Transverse colon (tissue), 4 donors: ENCODE measurements around the gene PKMYT1. TPM values are rescaled to one million over a fixed set of nuclear protein-coding genes. Genes with fewer than 3 reads are reported as not detected.

Experiments used
- DNase-seq: peaks from one replicate; pipeline ENCODE4 v3.0.0-alpha.2; 2019
- H3K27ac ChIP-seq, 4 donors: fragments of 200-600 bp; sonication (generic); 2 replicates each; pipeline ENCODE4 v1.5.1; 2016 to 2018; ENCODE audit warnings: inconsistent platforms in 4 of 4
- H3K27me3 ChIP-seq: fragments of 200-600 bp; sonication (generic); 2 replicates; pipeline ENCODE4 v1.5.1; 2017; ENCODE audit warnings: inconsistent platforms
- H3K36me3 ChIP-seq, 4 donors: fragments of 200-600 bp; sonication (generic); 2 replicates each; pipeline ENCODE4 v1.5.1; 2017 to 2019; ENCODE audit warnings: inconsistent platforms in 4 of 4
- H3K4me1 ChIP-seq, 4 donors: fragments of 200-600 bp; sonication (generic); 2 replicates each; pipeline ENCODE4 v1.5.1; 2017 to 2020; ENCODE audit warnings: inconsistent platforms in 4 of 4
- H3K4me3 ChIP-seq, 4 donors: fragments of 200-600 bp; sonication (generic); 1 replicate in 1 of 4; 2 replicates in 3 of 4; pipeline versions ENCODE4 v1.5.1 to v1.6.1; 2017 to 2019; ENCODE audit warnings: inconsistent platforms in 4 of 4
- H3K9me3 ChIP-seq, 2 donors: fragments of 200-600 bp; sonication (generic); 2 replicates each; pipeline ENCODE4 v1.5.1; 2017 to 2019; ENCODE audit warnings: inconsistent platforms in 2 of 2
- CTCF ChIP-seq, 5 experiments: fragments of 200-600 bp in 3 of 5; fragments of 450-650 bp in 2 of 5; sonication (generic) in 3 of 5; IDR thresholded peaks; 1 replicate in 2 of 5; 2 replicates in 3 of 5; pipeline ENCODE4 v1.5.1; 2016 to 2017; ENCODE audit warnings: antibody characterized with exemption in 5 of 5, inconsistent platforms in 3 of 5, mild to moderate bottlenecking in 2 of 5, moderate library complexity in 1 of 5
- EP300 ChIP-seq: sonication (generic); formaldehyde crosslinking; IDR thresholded peaks from one replicate; pipeline ENCODE4 v1.6.1; 2017; ENCODE audit warnings: antibody characterized with exemption, low read depth
- POLR2A ChIP-seq: fragments of 450-650 bp; IDR thresholded peaks from one replicate; pipeline ENCODE4 v1.6.1; 2016; ENCODE audit warnings: antibody characterized with exemption, mild to moderate bottlenecking, moderate library complexity
- POLR2AphosphoS5 ChIP-seq, 3 donors: sonication (generic); formaldehyde crosslinking; IDR thresholded peaks; one replicate each; pipeline ENCODE4 v1.6.1; 2016; ENCODE audit warnings: antibody characterized with exemption in 3 of 3
- WGBS, 2 donors: methylation state at CpG; one replicate each; pipeline ENCODE4 v1.1.5; 2018; ENCODE audit warnings: low coverage in 1 of 2; 5-methylcytosine and 5-hydroxymethylcytosine counted together
- in situ Hi-C, 4 donors: fragments of 200-750 bp; cut with MboI; loops; one replicate each; pipeline versions ENCODE4 v1.15.0 to v1.15.1; 2017; ENCODE audit warnings: low sequenced_read_pairs in 3 of 4, low pct_ligation_motif_present in 1 of 4, low pct_unique_long_range_greater_than_20kb in 1 of 4
- intact Hi-C: fragments of 100-400 bp; cut with DNase I; formaldehyde crosslinking; loops from one replicate; pipeline ENCODE4 v1.15.1; 2023; ENCODE audit warnings: low total_unique reads
- total RNA-seq, 4 donors: library from RNA; depleted of rRNA; stranded (reverse); fragments of >200 nt; gene quantifications; one replicate each; pipeline ENCODE4 v1.1.0, GENCODE V29; 2016

The PKMYT1 gene
- total RNA-seq, 4 donors from 2014 or later, result 0.55 to 3.6 (median 3.0) TPM; not detected in 1

GRCh38 chr16:3017794-3018506, 37.7 kb upstream of the PKMYT1 start, which contains the start of gene CLDN6:
Gene CLDN6 (minus strand): TSS chr16:3018183. CDS start chr16:3016021, 2,162 bp downstream.
- intact Hi-C loops (no loop called here), in situ Hi-C loops (no loop called here)
- peaks cover 32% of the 10 kb centered on the region for H3K27me3 ChIP-seq
- 20% methylated on average over 32 of the region's 52 CpGs; no CpG with 5 or more reads in 1 of the 2 donors for WGBS, 2 donors
- no peaks in the 10 kb centered on the region for H3K36me3 ChIP-seq
- no peak within 1 kb of the TSS for H3K27ac ChIP-seq
- H3K4me1 ChIP-seq, result peaks cover 20 to 38% (median 32%) of the 10 kb centered on the region in 4 donors
- TF ChIP-seq POLR2A (no peak), CTCF (IDR thresholded peaks at IDR 0.05) (no peak), POLR2AphosphoS5 (IDR thresholded peaks at IDR 0.05) (no peak)
- H3K9me3 ChIP-seq, result no peaks in the 10 kb centered on the region
- peak; percentile 32 for DNase-seq
- no peak within 1 kb of the TSS for H3K4me3 ChIP-seq

DNA sequence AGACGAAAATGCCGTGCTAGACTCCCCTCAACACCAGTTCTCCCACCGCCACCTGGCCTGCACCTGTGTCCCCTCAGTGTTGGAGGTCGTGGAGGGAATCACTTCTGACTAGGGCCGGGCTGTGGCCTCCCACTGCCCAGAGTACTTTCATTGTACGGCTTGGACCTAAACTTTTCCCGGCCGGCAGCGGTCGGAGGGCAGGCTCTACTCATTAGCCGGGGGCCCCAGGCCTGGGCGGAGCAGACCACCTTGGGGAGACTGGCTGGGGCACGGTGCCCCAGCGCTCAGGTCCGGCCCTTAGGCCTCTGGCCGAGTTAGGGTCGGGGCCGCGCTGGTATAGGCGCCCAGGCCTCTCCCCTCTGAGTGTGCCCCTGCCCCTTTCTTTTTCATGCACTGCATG, 37.1 kb upstream of the PKMYT1 start:
- H3K27me3 ChIP-seq, result peaks cover 39% of the 10 kb centered on the region
- in situ Hi-C loops (no loop called here), intact Hi-C loops (no loop called here)
- TF ChIP-seq POLR2A, result no peak
- no peak for TF ChIP-seq EP300
- TF ChIP-seq POLR2AphosphoS5 (IDR thresholded peaks at IDR 0.05), result no peak
- no peak for TF ChIP-seq CTCF (IDR thresholded peaks at IDR 0.05)
- no peak overlapping the region for H3K27ac ChIP-seq
- WGBS, 2 donors, result 70% methylated on average over 19 of the region's 20 CpGs; no CpG with 5 or more reads in 1 of the 2 donors
- peaks cover 14 to 37% (median 26%) of the 10 kb centered on the region in 4 donors for H3K4me1 ChIP-seq
- H3K36me3 ChIP-seq, result no peaks in the 10 kb centered on the region
- H3K4me3 ChIP-seq, result no peak overlapping the region
- no peak for DNase-seq
- no peaks in the 10 kb centered on the region for H3K9me3 ChIP-seq

GRCh38 chr16:3015865-3016521, 35.7 kb upstream of the PKMYT1 start:
- intact Hi-C loops, result no loop called here
- in situ Hi-C loops, result no loop called here
- Histone ChIP-seq H3K27ac (no peak overlapping the region), H3K27me3 (peaks cover 47% of the 10 kb centered on the region), H3K36me3 (no peaks in the 10 kb centered on the region), H3K4me1 (peaks cover 3 to 28% (median 13%) of the 10 kb centered on the region in 4 donors), H3K9me3 (no peaks in the 10 kb centered on the region), H3K4me3 (no peak overlapping the region)
- no peak for DNase-seq
- 81 to 100% methylated on average over 3 to 12 of the region's 13 CpGs for WGBS, 2 donors
- TF ChIP-seq POLR2AphosphoS5 (IDR thresholded peaks at IDR 0.05) (no peak), CTCF (IDR thresholded peaks at IDR 0.05) (no peak)

DNA sequence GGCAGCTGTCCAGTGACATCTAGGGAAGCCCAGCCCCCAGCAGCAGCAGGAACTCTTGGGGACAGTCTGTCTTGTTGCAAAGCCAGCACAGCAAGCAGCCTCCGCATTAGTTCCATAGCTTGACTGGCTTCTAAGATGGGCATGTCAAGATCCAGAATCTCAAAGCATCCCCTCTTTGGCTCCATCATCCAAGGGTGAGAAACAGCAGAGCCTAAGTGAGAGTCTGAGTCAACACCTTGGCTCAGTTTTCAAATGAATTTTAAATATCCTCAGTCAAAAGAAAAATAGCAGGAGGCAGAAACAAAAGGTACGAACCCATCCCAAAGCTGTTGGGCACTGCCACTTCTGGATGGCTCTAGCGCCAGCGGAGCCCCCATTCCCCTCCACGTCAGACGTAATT, 34.7 kb upstream of the PKMYT1 start:
- TF ChIP-seq POLR2AphosphoS5 (IDR thresholded peaks at IDR 0.05), result no peak
- H3K36me3 ChIP-seq, result no peaks in the 10 kb centered on the region
- no peak overlapping the region for H3K27ac ChIP-seq
- H3K4me1 ChIP-seq, result peaks cover 3 to 25% (median 10%) of the 10 kb centered on the region in 4 donors
- 90% methylated on average over 6 of the region's 6 CpGs; no CpG with 5 or more reads in 1 of the 2 donors for WGBS, 2 donors
- no peaks in the 10 kb centered on the region for H3K9me3 ChIP-seq
- H3K27me3 ChIP-seq, result peaks cover 53% of the 10 kb centered on the region
- H3K4me3 ChIP-seq, result no peak overlapping the region
- no peak for DNase-seq
- in situ Hi-C loops, result no loop called here
- intact Hi-C loops, result no loop called here
